Loucy (cell line): ENCODE data around the gene FANCC.
A peak's percentile ranks its signal among the peaks of the same experiment; 100 is the strongest.

Source experiments
- H2AFZ ChIP-seq: fragments of 200-600 bp; sonication (generic); 2 replicates; pipeline ENCODE4 v1.6.0; 2016; ENCODE audit warnings: antibody characterized with exemption, mild to moderate bottlenecking, low read length, moderate library complexity
- H3F3A ChIP-seq: fragments of 200-600 bp; 2 replicates; pipeline ENCODE4 v1.6.0; 2016; ENCODE audit warnings: antibody characterized with exemption, low read depth, mild to moderate bottlenecking
- H3K27me3 ChIP-seq: fragments of 200-600 bp; sonication (generic); 2 replicates; pipeline ENCODE4 v1.6.1; 2014; ENCODE audit warnings: low read length, mild to moderate bottlenecking; ENCODE audit not compliant: insufficient read depth, poor library complexity, severe bottlenecking
- H3K36me3 ChIP-seq: fragments of 200-600 bp; sonication (generic); 2 replicates; pipeline ENCODE4 v1.6.1; 2016; ENCODE audit warnings: low read length; ENCODE audit not compliant: insufficient read depth
- H3K4me1 ChIP-seq: fragments of 200-600 bp; sonication (generic); 2 replicates; pipeline ENCODE4 v1.5.1; 2014; ENCODE audit warnings: low read length, mild to moderate bottlenecking; ENCODE audit not compliant: insufficient read depth, poor library complexity, severe bottlenecking
- H3K4me2 ChIP-seq: fragments of 200-600 bp; sonication (generic); 2 replicates; pipeline ENCODE4 v1.6.0; 2014; ENCODE audit warnings: antibody characterized with exemption, low read length, low read depth, mild to moderate bottlenecking; ENCODE audit not compliant: poor library complexity, severe bottlenecking
- H3K4me3 ChIP-seq: fragments of 200-600 bp; sonication (generic); 2 replicates; pipeline ENCODE4 v1.5.1; 2014; ENCODE audit warnings: low read length, mild to moderate bottlenecking, mixed read lengths; ENCODE audit not compliant: poor library complexity, severe bottlenecking
- H3K79me2 ChIP-seq: fragments of 200-600 bp; sonication (generic); 2 replicates; pipeline ENCODE4 v1.6.1; 2014; ENCODE audit warnings: low read length; ENCODE audit not compliant: insufficient read depth
- H3K9ac ChIP-seq: fragments of 200-600 bp; sonication (generic); 2 replicates; pipeline ENCODE4 v1.6.0; 2014; ENCODE audit warnings: mild to moderate bottlenecking, low read depth, low read length, moderate library complexity; ENCODE audit not compliant: poor library complexity, severe bottlenecking
- H3K9me2 ChIP-seq: fragments of 200-600 bp; sonication (generic); replicated peaks from 2 replicates; pipeline ENCODE4 v1.6.1; 2016; ENCODE audit warnings: low read depth, low read length, mixed read lengths
- H3K9me3 ChIP-seq: fragments of 200-600 bp; sonication (generic); 2 replicates; pipeline ENCODE4 v1.6.1; 2014; ENCODE audit warnings: mild to moderate bottlenecking, antibody characterized with exemption, low read length, low read depth; ENCODE audit not compliant: insufficient read depth
- H4K20me1 ChIP-seq: fragments of 200-600 bp; sonication (generic); 2 replicates; pipeline ENCODE4 v1.6.0; 2014; ENCODE audit warnings: antibody characterized with exemption, low read length, mild to moderate bottlenecking; ENCODE audit not compliant: insufficient read depth, poor library complexity, severe bottlenecking
- EZH2phosphoT487 ChIP-seq: fragments of 200-600 bp; IDR thresholded peaks from 2 replicates; pipeline ENCODE4 v1.6.1; 2018; ENCODE audit warnings: antibody characterized with exemption, mild to moderate bottlenecking, moderate library complexity, borderline replicate concordance
- TF ChIP-seq, protein P1 (sequence below): fragments of 200-600 bp; sonication (generic); conservative IDR thresholded peaks from 2 replicates; pipeline ENCODE4 v1.5.1; 2014; ENCODE audit warnings: mild to moderate bottlenecking, antibody characterized with exemption, low read length

Gene FANCC

DNA sequence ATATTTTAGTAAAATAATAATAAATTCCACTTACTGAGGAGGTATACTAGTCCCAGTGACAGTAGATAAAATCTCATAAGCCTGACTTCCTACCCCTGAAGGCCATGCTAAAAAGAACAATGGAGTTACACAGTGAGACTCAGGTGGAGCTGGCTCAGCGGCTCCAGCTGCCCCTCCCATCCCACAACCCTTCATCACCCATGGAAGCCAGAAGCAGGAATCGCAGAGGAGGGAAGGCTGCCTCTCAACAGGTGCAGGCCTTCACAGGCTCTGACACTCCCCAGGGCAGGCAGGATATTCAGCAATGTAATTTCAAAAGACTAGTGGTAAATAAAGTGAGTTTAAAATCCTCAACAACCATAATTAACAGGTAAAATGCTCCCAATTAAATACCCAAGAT lies 67.5 kb downstream of the FANCC start:
- no peak for TF ChIP-seq EZH2phosphoT487
- TF ChIP-seq, protein P1, sequence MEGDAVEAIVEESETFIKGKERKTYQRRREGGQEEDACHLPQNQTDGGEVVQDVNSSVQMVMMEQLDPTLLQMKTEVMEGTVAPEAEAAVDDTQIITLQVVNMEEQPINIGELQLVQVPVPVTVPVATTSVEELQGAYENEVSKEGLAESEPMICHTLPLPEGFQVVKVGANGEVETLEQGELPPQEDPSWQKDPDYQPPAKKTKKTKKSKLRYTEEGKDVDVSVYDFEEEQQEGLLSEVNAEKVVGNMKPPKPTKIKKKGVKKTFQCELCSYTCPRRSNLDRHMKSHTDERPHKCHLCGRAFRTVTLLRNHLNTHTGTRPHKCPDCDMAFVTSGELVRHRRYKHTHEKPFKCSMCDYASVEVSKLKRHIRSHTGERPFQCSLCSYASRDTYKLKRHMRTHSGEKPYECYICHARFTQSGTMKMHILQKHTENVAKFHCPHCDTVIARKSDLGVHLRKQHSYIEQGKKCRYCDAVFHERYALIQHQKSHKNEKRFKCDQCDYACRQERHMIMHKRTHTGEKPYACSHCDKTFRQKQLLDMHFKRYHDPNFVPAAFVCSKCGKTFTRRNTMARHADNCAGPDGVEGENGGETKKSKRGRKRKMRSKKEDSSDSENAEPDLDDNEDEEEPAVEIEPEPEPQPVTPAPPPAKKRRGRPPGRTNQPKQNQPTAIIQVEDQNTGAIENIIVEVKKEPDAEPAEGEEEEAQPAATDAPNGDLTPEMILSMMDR: no peak

DNA sequence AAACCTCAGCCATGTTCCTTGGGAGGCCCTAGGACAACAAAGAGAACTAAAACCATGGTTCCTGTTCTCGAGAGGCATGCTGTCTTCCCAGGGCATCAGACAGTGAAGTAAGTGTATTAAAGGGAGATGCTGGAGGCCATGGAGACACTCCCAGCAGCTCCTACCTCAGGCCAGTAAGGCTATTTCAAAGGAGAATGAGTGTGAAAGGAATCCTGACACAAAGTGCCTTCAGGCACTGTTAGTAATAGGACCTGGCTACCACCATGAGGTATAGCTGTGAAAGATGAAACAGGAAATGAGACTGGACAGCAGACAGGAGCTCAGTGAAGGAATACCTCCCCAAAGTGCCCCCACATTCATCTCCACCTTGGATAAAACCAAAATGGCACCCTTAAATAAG lies 71.0 kb downstream of the FANCC start:
- TF ChIP-seq EZH2phosphoT487: no peak
- TF ChIP-seq, protein P1: no peak
- Histone ChIP-seq H2AFZ (no peak overlapping the region), H3K36me3 (peaks cover 21% of the 10 kb centered on the region; the same call in 1 of the 2 replicates), H3K79me2 (no peaks in the 10 kb centered on the region; the same call in 1 of the 2 replicates), H3K27me3 (no peaks in the 10 kb centered on the region), H3K4me3 (no peak overlapping the region), H3K4me2 (no peak overlapping the region), H3K9me3 (no peaks in the 10 kb centered on the region), H3K9me2 (no peaks in the 10 kb centered on the region), H3F3A (no peaks in the 10 kb centered on the region), H3K4me1 (peaks cover 36% of the 10 kb centered on the region), H4K20me1 (no peaks in the 10 kb centered on the region), H3K9ac (no peak overlapping the region)

More for the DNA sequence above, 67.5 kb downstream of the FANCC start:
- H2AFZ ChIP-seq: no peak overlapping the region
- H3K9me3 ChIP-seq: no peaks in the 10 kb centered on the region
- H3K9me2 ChIP-seq: no peaks in the 10 kb centered on the region
- peaks cover 3% of the 10 kb centered on the region for H3K79me2 ChIP-seq
- no peaks in the 10 kb centered on the region for H3F3A ChIP-seq
- H3K4me3 ChIP-seq: no peak overlapping the region
- H3K36me3 ChIP-seq: peaks cover 17% of the 10 kb centered on the region; the same call in 1 of the 2 replicates
- no peak overlapping the region for H3K9ac ChIP-seq
- no peak overlapping the region for H3K4me2 ChIP-seq
- no peaks in the 10 kb centered on the region for H3K27me3 ChIP-seq
- no peaks in the 10 kb centered on the region for H4K20me1 ChIP-seq
- peaks cover 10% of the 10 kb centered on the region for H3K4me1 ChIP-seq

DNA sequence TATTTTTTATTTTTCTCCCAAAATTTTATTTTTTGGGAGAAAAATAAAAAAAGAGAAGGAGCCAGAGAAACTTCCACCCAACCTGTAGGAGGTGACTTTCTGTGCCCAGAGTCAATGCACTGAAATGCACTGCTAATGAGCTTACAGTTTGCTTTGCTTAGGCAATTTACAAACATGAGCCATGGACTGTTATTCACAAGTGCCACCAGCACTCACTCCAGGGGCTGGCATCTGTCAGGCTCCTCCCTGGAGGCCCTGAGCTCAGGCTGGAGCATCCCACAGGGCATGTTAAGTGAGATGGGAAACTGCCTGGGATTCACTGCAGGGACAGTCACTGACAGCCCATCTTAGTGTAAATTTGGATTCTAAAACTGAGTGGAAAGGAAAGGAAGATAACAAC lies 74.9 kb downstream of the FANCC start:
- Histone ChIP-seq H3K36me3 (peaks cover 32% of the 10 kb centered on the region; the same call in 1 of the 2 replicates), H3K9me3 (no peaks in the 10 kb centered on the region), H2AFZ (no peak overlapping the region), H3F3A (no peaks in the 10 kb centered on the region), H3K9me2 (no peaks in the 10 kb centered on the region), H3K9ac (no peak overlapping the region), H3K4me3 (no peak overlapping the region), H3K27me3 (no peaks in the 10 kb centered on the region), H4K20me1 (no peaks in the 10 kb centered on the region), H3K4me1 (peaks cover 27% of the 10 kb centered on the region), H3K4me2 (peak overlapping the region; percentile 27), H3K79me2 (no peaks in the 10 kb centered on the region)
- no peak for TF ChIP-seq EZH2phosphoT487
- TF ChIP-seq, protein P1: no peak
